Measurements from ENCODE around the gene SPATA9.

The SPATA9 gene

GRCh38 chr5:95684361-95684760 lies 1.6 kb upstream of the SPATA9 start:
- no peak for DNase-seq (ENCODE audit: low read depth in 2 of 2)

GRCh38 chr5:95673081-95673480 lies 9.7 kb downstream of the SPATA9 start:
- no peak for DNase-seq (ENCODE audit: low read depth in 2 of 2)

GRCh38 chr5:95672641-95673040 lies 10.2 kb downstream of the SPATA9 start:
- no peak for DNase-seq (ENCODE audit: low read depth in 2 of 2)

- DNase-seq (ENCODE audit: low read depth in 2 of 2) = no peak
Observed at GRCh38 chr5:95671826-95672225, 11.0 kb downstream of the SPATA9 start.

- DNase-seq (ENCODE audit: low read depth in 2 of 2) = no peak
Observed at GRCh38 chr5:95670568-95670967, 12.2 kb downstream of the SPATA9 start.

- no peak for DNase-seq (ENCODE audit: low read depth in 2 of 2)
Observed at GRCh38 chr5:95669985-95670384, 12.8 kb downstream of the SPATA9 start.

GRCh38 chr5:95669540-95669939 lies 13.3 kb downstream of the SPATA9 start:
- no peak for DNase-seq (ENCODE audit: low read depth in 2 of 2)

- no peak for DNase-seq (ENCODE audit: low read depth in 2 of 2)
Observed at GRCh38 chr5:95668728-95669127, 14.1 kb downstream of the SPATA9 start.

GRCh38 chr5:95668216-95668615 lies 14.6 kb downstream of the SPATA9 start:
- DNase-seq (ENCODE audit: low read depth in 2 of 2) = no peak

- DNase-seq (ENCODE audit: low read depth in 2 of 2) = no peak
Observed at GRCh38 chr5:95667678-95668077, 15.1 kb downstream of the SPATA9 start.

- no peak for DNase-seq (ENCODE audit: low read depth in 2 of 2)
Observed at GRCh38 chr5:95667061-95667618, 15.7 kb downstream of the SPATA9 start.

GRCh38 chr5:95664204-95664786 lies 18.5 kb downstream of the SPATA9 start:
- DNase-seq (ENCODE audit: low read depth in 2 of 2) = peak in 1 of 2 donors; percentile 37

GRCh38 chr5:95662946-95663345 lies 19.8 kb downstream of the SPATA9 start:
- DNase-seq (ENCODE audit: low read depth in 2 of 2) = no peak

- DNase-seq (ENCODE audit: low read depth in 2 of 2) = no peak
Observed at GRCh38 chr5:95660060-95660459, 22.7 kb downstream of the SPATA9 start.

- DNase-seq (ENCODE audit: low read depth in 2 of 2) = no peak
Observed at GRCh38 chr5:95655575-95655974, 27.2 kb downstream of the SPATA9 start.

- DNase-seq (ENCODE audit: low read depth in 2 of 2) = no peak
Observed at GRCh38 chr5:95654196-95654595, 28.6 kb downstream of the SPATA9 start.

GRCh38 chr5:95652849-95653248 lies 29.9 kb downstream of the SPATA9 start:
- DNase-seq (ENCODE audit: low read depth in 2 of 2) = no peak

- no peak for DNase-seq (ENCODE audit: low read depth in 2 of 2)
Observed at GRCh38 chr5:95649842-95650620, 32.8 kb downstream of the SPATA9 start.

GRCh38 chr5:95649274-95649673 lies 33.5 kb downstream of the SPATA9 start:
- no peak for DNase-seq (ENCODE audit: low read depth in 2 of 2)

GRCh38 chr5:95647886-95648860 lies 34.6 kb downstream of the SPATA9 start:
- DNase-seq (ENCODE audit: low read depth in 2 of 2) = no peak

- DNase-seq (ENCODE audit: low read depth in 2 of 2) = peak; percentile 90 to 92
Observed at GRCh38 chr5:95646569-95647431, 36.0 kb downstream of the SPATA9 start, which contains the start of gene RFESD. RFESD (plus strand) TSS chr5:95646777; CDS start chr5:95652272, 5,495 bp downstream.
